GM23248 (cell line): ENCODE measurements around the gene ATP13A4. TPM values are rescaled to one million over a fixed set of nuclear protein-coding genes. Genes with fewer than 3 reads are reported as not detected.
A peak's percentile ranks its signal among the peaks of the same experiment; 100 is the strongest.

Experiments
- DNase-seq: peaks from one replicate; pipeline ENCODE4 v3.0.0-alpha.2; 2015
- H2AFZ ChIP-seq: fragments of 200-600 bp; sonication (generic); 2 replicates; pipeline ENCODE4 v1.6.1; 2016; ENCODE audit warnings: antibody characterized with exemption
- H3F3A ChIP-seq: fragments of 200-600 bp; sonication (generic); 2 replicates; pipeline ENCODE4 v1.6.1; 2016; ENCODE audit warnings: mild to moderate bottlenecking, antibody characterized with exemption, mixed run types; ENCODE audit not compliant: insufficient read depth
- H3K27ac ChIP-seq: fragments of 200-600 bp; sonication (generic); 2 replicates; pipeline ENCODE4 v1.5.1; 2016; ENCODE audit warnings: mild to moderate bottlenecking
- H3K27me3 ChIP-seq: fragments of 200-600 bp; sonication (generic); replicated peaks from 2 replicates; pipeline ENCODE4 v1.6.1; 2016; ENCODE audit warnings: mild to moderate bottlenecking; ENCODE audit not compliant: insufficient read depth
- H3K36me3 ChIP-seq: fragments of 200-600 bp; sonication (generic); 2 replicates; pipeline ENCODE4 v1.6.1; 2016; ENCODE audit warnings: low read depth, mild to moderate bottlenecking
- H3K4me1 ChIP-seq: fragments of 200-600 bp; sonication (generic); 2 replicates; pipeline ENCODE4 v1.6.1; 2016; ENCODE audit warnings: mild to moderate bottlenecking; ENCODE audit not compliant: insufficient read depth
- H3K4me2 ChIP-seq: fragments of 200-600 bp; sonication (generic); one replicate; pipeline ENCODE4 v1.6.1; 2016; ENCODE audit warnings: mild to moderate bottlenecking; ENCODE audit not compliant: unreplicated experiment
- H3K4me3 ChIP-seq: fragments of 200-600 bp; sonication (generic); 2 replicates; pipeline ENCODE4 v1.5.1; 2016; ENCODE audit warnings: mild to moderate bottlenecking
- H3K79me2 ChIP-seq: fragments of 200-600 bp; sonication (generic); 2 replicates; pipeline ENCODE4 v1.6.1; 2016; ENCODE audit warnings: mild to moderate bottlenecking; ENCODE audit not compliant: insufficient read depth
- H3K9ac ChIP-seq: fragments of 200-600 bp; sonication (generic); 2 replicates; pipeline ENCODE4 v1.6.1; 2016; ENCODE audit warnings: mild to moderate bottlenecking
- H3K9me2 ChIP-seq: fragments of 200-600 bp; sonication (generic); 2 replicates; pipeline ENCODE4 v1.6.1; 2016; ENCODE audit warnings: mixed run types, mild to moderate bottlenecking, moderate library complexity; ENCODE audit not compliant: insufficient read depth
- H3K9me3 ChIP-seq: fragments of 200-600 bp; sonication (generic); one replicate; pipeline ENCODE4 v1.6.1; 2017; ENCODE audit warnings: low read depth
- H4K20me1 ChIP-seq: fragments of 200-600 bp; sonication (generic); 2 replicates; pipeline ENCODE4 v1.6.0; 2016; ENCODE audit not compliant: insufficient read depth
- EZH2 ChIP-seq: fragments of 200-600 bp; sonication (generic); IDR thresholded peaks from 2 replicates; pipeline ENCODE4 v1.6.1; 2018; ENCODE audit warnings: antibody characterized with exemption, mild to moderate bottlenecking; ENCODE audit not compliant: insufficient read depth, poor library complexity, severe bottlenecking
- EZH2phosphoT487 ChIP-seq: fragments of 200-600 bp; sonication (generic); IDR thresholded peaks from 2 replicates; pipeline ENCODE4 v1.6.1; 2018; ENCODE audit warnings: antibody characterized with exemption, moderate library complexity, mild to moderate bottlenecking, low read depth; ENCODE audit not compliant: insufficient read depth
- WGBS, 2 experiments: methylation state at CpG; one replicate each; pipeline ENCODE4 v1.1.6; 2015 to 2017; ENCODE audit warnings: low lambda C conversion rate in 2 of 2, low coverage in 1 of 2; ENCODE audit errors: missing lambda C conversion rate in 2 of 2; 5-methylcytosine and 5-hydroxymethylcytosine counted together
- in situ Hi-C: fragments of 300-500 bp; cut with MboI; formaldehyde crosslinking; loops from 2 replicates; pipeline ENCODE4 v1.15.0; 2020
- polyA plus RNA-seq: library from polyadenylated mRNA; unstranded; fragments of >200 nt; fragmentation: Nextera tagmentation; extraction: Ambion mirVana; gene quantifications from 2 replicates; pipeline ENCODE4 v1.2.1, GENCODE V29; 2016
- total RNA-seq: library from RNA; depleted of rRNA; stranded (reverse); fragments of >200 nt; shearing (Covaris generic); gene quantifications from 2 replicates; pipeline ENCODE4 v1.2.3, GENCODE V29; 2014

The ATP13A4 gene
- total and polyA plus RNA-seq, 2 experiments from 2014 or later, result not detected

- H2AFZ ChIP-seq, result no peak overlapping the region
- peak overlapping the region; percentile 94 for H3K4me2 ChIP-seq
- no peaks in the 10 kb centered on the region for H3K9me3 ChIP-seq
- peak overlapping the region; percentile 97 for H3K4me3 ChIP-seq
- peak overlapping the region; percentile 96; the same call in 1 of the 2 replicates for H3K9ac ChIP-seq
- peaks cover 17% of the 10 kb centered on the region for H3K4me1 ChIP-seq
- TF ChIP-seq EZH2phosphoT487, result no peak
- TF ChIP-seq EZH2, result no peak
- H3K9me2 ChIP-seq, result no peaks in the 10 kb centered on the region
- H3K36me3 ChIP-seq, result no peaks in the 10 kb centered on the region
- in situ Hi-C loops, result no loop called here
- peak overlapping the region; percentile 89; the same call in 1 of the 2 replicates for H3K27ac ChIP-seq
- peaks cover 71% of the 10 kb centered on the region for H3K79me2 ChIP-seq
- H3F3A ChIP-seq, result no peaks in the 10 kb centered on the region
- no peaks in the 10 kb centered on the region for H3K27me3 ChIP-seq
- no peaks in the 10 kb centered on the region for H4K20me1 ChIP-seq
- WGBS, 2 experiments, result 85 to 86% methylated on average over 1 of the region's 1 CpG
- DNase-seq, result peak; percentile 40
Observed at GRCh38 chr3:193594946-193595689, 40.4 kb upstream of the ATP13A4 start.

- Histone ChIP-seq H3K27me3 (no peaks in the 10 kb centered on the region), H3K79me2 (peaks cover 56% of the 10 kb centered on the region), H2AFZ (peak overlapping the region; percentile 99), H3K9ac (peak overlapping the region; percentile 96), H3K36me3 (no peaks in the 10 kb centered on the region), H3F3A (no peaks in the 10 kb centered on the region), H4K20me1 (no peaks in the 10 kb centered on the region), H3K9me2 (no peaks in the 10 kb centered on the region), H3K27ac (peak overlapping the region; percentile 89), H3K4me1 (peaks cover 17% of the 10 kb centered on the region), H3K9me3 (no peaks in the 10 kb centered on the region), H3K4me2 (peak overlapping the region; percentile 94), H3K4me3 (peak overlapping the region; percentile 97)
- no peak for TF ChIP-seq EZH2
- no peak for TF ChIP-seq EZH2phosphoT487
- in situ Hi-C loops, result no loop called here
- WGBS, 2 experiments, result 2 to 3% methylated on average over 11 of the region's 11 CpGs
- DNase-seq, result peak; percentile 69
Observed at GRCh38 chr3:193593668-193594030, 39.0 kb upstream of the ATP13A4 start.

- DNase-seq, result peak; percentile 99
- no peaks in the 10 kb centered on the region for H4K20me1 ChIP-seq
- H3K4me1 ChIP-seq, result peaks cover 17% of the 10 kb centered on the region
- in situ Hi-C loops, result no loop called here
- no peaks in the 10 kb centered on the region for H3F3A ChIP-seq
- 1 to 2% methylated on average over 50 to 55 of the region's 55 CpGs for WGBS, 2 experiments
- H3K9me2 ChIP-seq, result no peaks in the 10 kb centered on the region
- H3K36me3 ChIP-seq, result no peaks in the 10 kb centered on the region
- H3K79me2 ChIP-seq, result peaks cover 50% of the 10 kb centered on the region
- H3K27ac ChIP-seq, result peak within 1 kb of the TSS; percentile 89
- TF ChIP-seq EZH2phosphoT487 (no peak), EZH2 (no peak)
- no peaks in the 10 kb centered on the region for H3K9me3 ChIP-seq
- H3K4me2 ChIP-seq, result peak within 1 kb of the TSS; percentile 94
- H3K4me3 ChIP-seq, result peak within 1 kb of the TSS; percentile 97
- peak within 1 kb of the TSS; percentile 99 for H2AFZ ChIP-seq
- H3K27me3 ChIP-seq, result no peaks in the 10 kb centered on the region
- peak within 1 kb of the TSS; percentile 96 for H3K9ac ChIP-seq
Observed at GRCh38 chr3:193592841-193593667, 38.4 kb upstream of the ATP13A4 start, which contains the start of gene OPA1. OPA1 (plus strand) TSS chr3:193593208; CDS start chr3:193593378, 170 bp downstream.

GRCh38 chr3:193590088-193590856 lies 35.6 kb upstream of the ATP13A4 start:
- Histone ChIP-seq H2AFZ (no peak overlapping the region), H3K36me3 (no peaks in the 10 kb centered on the region), H4K20me1 (no peaks in the 10 kb centered on the region), H3K9me2 (no peaks in the 10 kb centered on the region), H3K27me3 (no peaks in the 10 kb centered on the region), H3F3A (no peaks in the 10 kb centered on the region), H3K4me1 (peaks cover 13% of the 10 kb centered on the region), H3K4me3 (no peak overlapping the region), H3K9me3 (no peaks in the 10 kb centered on the region), H3K79me2 (peaks cover 22% of the 10 kb centered on the region), H3K9ac (no peak overlapping the region), H3K27ac (no peak overlapping the region), H3K4me2 (no peak overlapping the region)
- in situ Hi-C loops, result no loop called here
- TF ChIP-seq EZH2phosphoT487 (no peak), EZH2 (no peak)
- WGBS, 2 experiments, result 79 to 83% methylated on average over 6 of the region's 6 CpGs
- peak; percentile 47 for DNase-seq
